ENCODE results near the gene ISLR. TPM values are rescaled to one million over a fixed set of nuclear protein-coding genes. Genes with fewer than 3 reads are reported as not detected.

The ISLR gene
- total RNA-seq, 3 donors from 2014 or later = 0.26 TPM; not detected in 2

DNA sequence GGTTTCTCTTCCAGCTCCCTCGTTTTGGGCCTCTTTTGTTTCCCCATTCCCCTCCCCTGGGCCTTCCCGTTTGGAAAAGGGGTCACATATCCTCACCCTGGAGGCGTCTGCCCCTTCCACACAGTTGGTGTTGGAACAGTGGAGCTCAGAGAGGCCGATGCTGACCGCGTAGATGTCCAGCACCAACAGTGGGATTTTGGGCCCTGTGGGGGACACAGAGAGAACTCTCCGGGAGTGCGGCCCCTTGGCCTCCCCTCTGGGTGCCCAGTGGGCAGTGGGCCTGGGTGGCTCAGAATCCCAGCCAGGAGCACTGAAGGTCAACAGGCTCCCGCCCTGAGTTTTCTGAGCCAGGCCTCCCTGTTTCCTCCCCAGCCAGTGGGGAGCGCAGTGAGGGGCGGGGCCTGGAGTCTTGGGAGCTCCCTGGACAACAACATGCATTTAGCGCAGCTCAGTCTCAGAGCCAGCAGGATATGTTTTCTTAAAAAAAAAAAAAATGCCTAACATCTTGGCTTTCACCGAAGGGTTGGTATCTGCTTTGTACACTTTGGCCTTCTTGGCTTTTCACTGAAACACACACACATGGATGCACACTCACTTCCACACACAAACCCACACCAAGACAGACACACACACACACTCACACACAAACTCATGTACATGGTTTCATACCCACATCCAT, 670 bp upstream of the ISLR start:
- Mint-ChIP-seq H3K27me3 (ENCODE audit: low read depth) (peaks cover 5% of the 10 kb centered on the region), H3K4me3 (no peak overlapping the region), H3K9me3 (no peaks in the 10 kb centered on the region), H3K4me1 (ENCODE audit: low read depth) (no peaks in the 10 kb centered on the region), H3K36me3 (ENCODE audit: insufficient read depth) (no peaks in the 10 kb centered on the region)
- no peak for DNase-seq
- no peak for ATAC-seq

DNA sequence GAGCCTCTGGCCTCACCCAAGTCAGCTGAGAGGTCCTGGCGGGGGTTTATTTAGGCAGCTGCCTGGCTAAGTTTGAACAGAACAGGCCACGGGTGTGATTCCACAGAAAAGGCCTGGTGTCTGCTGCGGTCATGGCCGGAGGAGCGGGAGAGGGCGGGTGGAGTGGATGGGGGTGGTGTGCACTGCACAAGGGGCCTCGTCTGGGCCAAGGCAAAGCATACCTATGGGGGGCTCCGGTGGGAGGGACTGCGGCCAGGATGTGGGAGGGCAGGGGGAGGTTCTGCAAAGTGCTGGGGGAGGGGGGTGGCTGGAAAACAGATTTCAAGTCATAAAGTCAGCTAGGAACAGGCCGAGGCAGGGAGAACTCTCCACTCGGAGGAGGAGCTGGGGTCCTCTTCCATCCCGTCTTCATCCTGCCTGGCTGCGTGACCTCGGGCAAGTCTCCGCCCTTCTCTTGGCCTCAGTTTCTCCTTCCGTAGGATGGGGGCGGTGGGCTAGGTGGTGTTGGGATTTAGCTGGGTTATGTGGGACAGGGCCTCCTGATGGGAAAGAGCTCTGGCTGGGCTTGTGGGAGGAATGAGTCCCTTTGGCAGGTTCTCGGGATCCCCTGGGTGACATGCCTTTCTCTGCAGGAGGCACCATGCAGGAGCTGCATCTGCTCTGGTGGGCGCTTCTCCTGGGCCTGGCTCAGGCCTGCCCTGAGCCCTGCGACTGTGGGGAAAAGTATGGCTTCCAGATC, 878 bp downstream of the ISLR start:
- no peak overlapping the region for H3K4me3 Mint-ChIP-seq
- ATAC-seq (no peak), DNase-seq (no peak)
- no peaks in the 10 kb centered on the region for H3K36me3 Mint-ChIP-seq (ENCODE audit: insufficient read depth)
- peaks cover 2% of the 10 kb centered on the region for H3K27me3 Mint-ChIP-seq (ENCODE audit: low read depth)
- no peaks in the 10 kb centered on the region for H3K4me1 Mint-ChIP-seq (ENCODE audit: low read depth)
- no peaks in the 10 kb centered on the region for H3K9me3 Mint-ChIP-seq

DNA sequence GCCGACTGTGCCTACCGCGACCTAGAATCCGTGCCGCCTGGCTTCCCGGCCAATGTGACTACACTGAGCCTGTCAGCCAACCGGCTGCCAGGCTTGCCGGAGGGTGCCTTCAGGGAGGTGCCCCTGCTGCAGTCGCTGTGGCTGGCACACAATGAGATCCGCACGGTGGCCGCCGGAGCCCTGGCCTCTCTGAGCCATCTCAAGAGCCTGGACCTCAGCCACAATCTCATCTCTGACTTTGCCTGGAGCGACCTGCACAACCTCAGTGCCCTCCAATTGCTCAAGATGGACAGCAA, 1.4 kb downstream of the ISLR start:
- Mint-ChIP-seq H3K27me3 (ENCODE audit: low read depth) (peaks cover 2% of the 10 kb centered on the region), H3K4me1 (ENCODE audit: low read depth) (no peaks in the 10 kb centered on the region), H3K9me3 (no peaks in the 10 kb centered on the region), H3K4me3 (no peak overlapping the region), H3K36me3 (ENCODE audit: insufficient read depth) (no peaks in the 10 kb centered on the region)
- DNase-seq (no peak), ATAC-seq (no peak)

DNA sequence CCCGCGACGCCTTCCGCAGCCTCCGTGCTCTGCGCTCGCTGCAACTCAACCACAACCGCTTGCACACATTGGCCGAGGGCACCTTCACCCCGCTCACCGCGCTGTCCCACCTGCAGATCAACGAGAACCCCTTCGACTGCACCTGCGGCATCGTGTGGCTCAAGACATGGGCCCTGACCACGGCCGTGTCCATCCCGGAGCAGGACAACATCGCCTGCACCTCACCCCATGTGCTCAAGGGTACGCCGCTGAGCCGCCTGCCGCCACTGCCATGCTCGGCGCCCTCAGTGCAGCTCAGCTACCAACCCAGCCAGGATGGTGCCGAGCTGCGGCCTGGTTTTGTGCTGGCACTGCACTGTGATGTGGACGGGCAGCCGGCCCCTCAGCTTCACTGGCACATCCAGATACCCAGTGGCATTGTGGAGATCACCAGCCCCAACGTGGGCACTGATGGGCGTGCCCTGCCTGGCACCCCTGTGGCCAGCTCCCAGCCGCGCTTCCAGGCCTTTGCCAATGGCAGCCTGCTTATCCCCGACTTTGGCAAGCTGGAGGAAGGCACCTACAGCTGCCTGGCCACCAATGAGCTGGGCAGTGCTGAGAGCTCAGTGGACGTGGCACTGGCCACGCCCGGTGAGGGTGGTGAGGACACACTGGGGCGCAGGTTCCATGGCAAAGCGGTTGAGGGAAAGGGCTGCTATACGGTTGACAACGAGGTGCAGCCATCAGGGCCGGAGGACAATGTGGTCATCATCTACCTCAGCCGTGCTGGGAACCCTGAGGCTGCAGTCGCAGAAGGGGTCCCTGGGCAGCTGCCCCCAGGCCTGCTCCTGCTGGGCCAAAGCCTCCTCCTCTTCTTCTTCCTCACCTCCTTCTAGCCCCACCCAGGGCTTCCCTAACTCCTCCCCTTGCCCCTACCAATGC, 2.0 kb downstream of the ISLR start:
- no peak for DNase-seq
- no peak overlapping the region for H3K4me3 Mint-ChIP-seq
- H3K4me1 Mint-ChIP-seq (ENCODE audit: low read depth) = no peaks in the 10 kb centered on the region
- H3K9me3 Mint-ChIP-seq = no peaks in the 10 kb centered on the region
- H3K36me3 Mint-ChIP-seq (ENCODE audit: insufficient read depth) = no peaks in the 10 kb centered on the region
- peaks cover 6% of the 10 kb centered on the region for H3K27me3 Mint-ChIP-seq (ENCODE audit: low read depth)
- no peak for ATAC-seq

DNA sequence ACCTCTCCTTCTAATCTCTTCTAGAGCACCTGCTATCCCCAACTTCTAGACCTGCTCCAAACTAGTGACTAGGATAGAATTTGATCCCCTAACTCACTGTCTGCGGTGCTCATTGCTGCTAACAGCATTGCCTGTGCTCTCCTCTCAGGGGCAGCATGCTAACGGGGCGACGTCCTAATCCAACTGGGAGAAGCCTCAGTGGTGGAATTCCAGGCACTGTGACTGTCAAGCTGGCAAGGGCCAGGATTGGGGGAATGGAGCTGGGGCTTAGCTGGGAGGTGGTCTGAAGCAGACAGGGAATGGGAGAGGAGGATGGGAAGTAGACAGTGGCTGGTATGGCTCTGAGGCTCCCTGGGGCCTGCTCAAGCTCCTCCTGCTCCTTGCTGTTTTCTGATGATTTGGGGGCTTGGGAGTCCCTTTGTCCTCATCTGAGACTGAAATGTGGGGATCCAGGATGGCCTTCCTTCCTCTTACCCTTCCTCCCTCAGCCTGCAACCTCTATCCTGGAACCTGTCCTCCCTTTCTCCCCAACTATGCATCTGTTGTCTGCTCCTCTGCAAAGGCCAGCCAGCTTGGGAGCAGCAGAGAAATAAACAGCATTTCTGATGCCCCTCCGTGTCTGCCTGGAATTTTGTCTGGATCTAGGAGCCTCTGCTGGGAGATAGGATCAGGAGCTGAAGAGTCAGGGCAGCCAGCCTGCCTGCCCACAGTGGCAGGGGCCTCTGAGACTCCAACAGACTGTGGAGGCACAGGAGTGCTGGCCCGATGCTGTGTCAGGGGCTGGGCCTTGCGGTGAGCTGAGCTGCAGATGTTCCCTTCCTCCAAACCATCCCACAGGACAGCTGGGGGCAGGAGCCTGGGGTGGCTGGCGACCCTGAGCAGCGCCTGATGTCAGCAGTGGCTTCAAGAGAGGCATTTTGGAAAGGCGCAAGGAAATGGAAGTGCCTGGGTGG, 3.0 kb downstream of the ISLR start:
- no peaks in the 10 kb centered on the region for H3K9me3 Mint-ChIP-seq
- no peaks in the 10 kb centered on the region for H3K36me3 Mint-ChIP-seq (ENCODE audit: insufficient read depth)
- ATAC-seq (no peak), DNase-seq (no peak)
- H3K4me1 Mint-ChIP-seq (ENCODE audit: low read depth) = no peaks in the 10 kb centered on the region
- H3K4me3 Mint-ChIP-seq = no peak overlapping the region
- peaks cover 6% of the 10 kb centered on the region for H3K27me3 Mint-ChIP-seq (ENCODE audit: low read depth)

DNA sequence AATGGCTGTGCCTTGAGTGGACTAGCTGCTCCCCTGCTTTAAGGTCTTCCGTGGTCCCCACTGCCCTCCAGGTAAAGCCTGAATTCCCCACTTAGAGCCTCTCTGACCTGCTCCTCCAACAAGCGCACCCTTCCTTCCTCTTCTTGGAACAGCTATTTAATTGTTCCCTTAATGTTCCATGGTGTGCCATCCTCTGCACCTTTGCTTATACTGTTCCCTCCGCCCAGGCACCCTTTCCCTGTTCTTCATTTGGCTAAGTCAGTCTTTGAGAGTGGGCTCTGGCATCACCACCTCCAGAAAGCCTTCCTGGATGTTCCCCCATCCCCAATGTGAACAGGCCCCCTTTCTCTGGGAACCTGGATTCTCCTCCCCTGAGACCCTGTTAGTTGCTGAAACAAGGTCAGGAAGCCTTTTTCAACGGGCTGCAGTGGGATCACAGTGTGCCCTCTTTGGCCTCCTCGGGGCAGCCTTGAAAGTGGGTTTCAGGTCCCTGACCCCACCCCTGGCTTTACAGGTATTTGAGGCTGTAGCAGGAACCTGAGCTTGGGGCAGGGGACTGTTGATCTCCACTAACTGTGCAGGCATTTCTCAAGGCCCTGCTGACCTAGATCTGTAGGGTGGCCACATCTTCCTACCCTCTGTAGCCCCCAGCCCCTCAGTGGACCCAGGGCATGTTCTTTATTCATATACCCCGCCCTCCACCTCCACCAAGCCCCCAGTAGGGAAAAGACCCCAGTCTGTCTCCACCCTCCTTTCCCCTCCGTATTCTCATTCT, 5.0 kb downstream of the ISLR start:
- Mint-ChIP-seq H3K27me3 (ENCODE audit: low read depth) (peaks cover 7% of the 10 kb centered on the region), H3K4me1 (ENCODE audit: low read depth) (no peaks in the 10 kb centered on the region), H3K36me3 (ENCODE audit: insufficient read depth) (no peaks in the 10 kb centered on the region), H3K4me3 (no peak overlapping the region), H3K9me3 (no peaks in the 10 kb centered on the region)
- ATAC-seq (no peak), DNase-seq (no peak)

DNA sequence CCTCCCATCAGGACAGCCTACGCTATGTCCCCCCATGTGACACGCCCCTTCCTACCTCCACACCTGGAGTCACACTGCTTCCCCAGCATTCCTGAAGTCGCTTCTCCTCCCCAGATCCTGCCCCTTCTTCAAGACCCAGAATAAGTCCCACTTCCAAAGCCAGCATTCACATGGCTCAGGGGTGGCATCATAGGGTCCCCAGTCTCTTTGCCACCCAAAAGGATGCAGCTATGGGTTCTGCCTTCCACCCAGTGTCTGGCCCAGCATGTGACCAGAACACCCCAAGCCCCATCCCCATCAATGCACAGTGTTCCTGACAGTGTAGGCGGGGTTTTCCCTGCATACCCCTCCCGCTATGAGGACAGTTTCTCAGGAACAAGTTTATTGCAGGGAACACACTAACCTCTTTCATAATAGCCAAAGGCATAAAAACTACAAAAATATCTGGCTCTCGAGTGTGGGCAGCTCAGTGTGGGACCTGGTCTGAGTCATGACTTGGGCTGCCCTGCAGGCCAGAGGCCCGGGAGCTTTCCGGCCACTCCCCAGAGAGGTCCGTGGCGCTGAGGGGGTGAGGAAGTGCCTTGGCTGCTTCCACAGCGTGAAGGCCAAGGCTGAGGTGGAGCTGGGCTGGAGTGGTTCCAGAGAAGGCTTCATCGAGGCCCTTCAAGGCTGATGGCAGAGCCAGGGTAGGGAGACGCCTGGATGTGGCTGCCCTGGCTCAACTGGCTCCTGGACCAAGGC, 5.8 kb downstream of the ISLR start:
- Mint-ChIP-seq H3K36me3 (ENCODE audit: insufficient read depth) (no peaks in the 10 kb centered on the region), H3K4me1 (ENCODE audit: low read depth) (no peaks in the 10 kb centered on the region), H3K27me3 (ENCODE audit: low read depth) (peaks cover 7% of the 10 kb centered on the region), H3K4me3 (no peak overlapping the region), H3K9me3 (no peaks in the 10 kb centered on the region)
- DNase-seq (no peak), ATAC-seq (no peak)

DNA sequence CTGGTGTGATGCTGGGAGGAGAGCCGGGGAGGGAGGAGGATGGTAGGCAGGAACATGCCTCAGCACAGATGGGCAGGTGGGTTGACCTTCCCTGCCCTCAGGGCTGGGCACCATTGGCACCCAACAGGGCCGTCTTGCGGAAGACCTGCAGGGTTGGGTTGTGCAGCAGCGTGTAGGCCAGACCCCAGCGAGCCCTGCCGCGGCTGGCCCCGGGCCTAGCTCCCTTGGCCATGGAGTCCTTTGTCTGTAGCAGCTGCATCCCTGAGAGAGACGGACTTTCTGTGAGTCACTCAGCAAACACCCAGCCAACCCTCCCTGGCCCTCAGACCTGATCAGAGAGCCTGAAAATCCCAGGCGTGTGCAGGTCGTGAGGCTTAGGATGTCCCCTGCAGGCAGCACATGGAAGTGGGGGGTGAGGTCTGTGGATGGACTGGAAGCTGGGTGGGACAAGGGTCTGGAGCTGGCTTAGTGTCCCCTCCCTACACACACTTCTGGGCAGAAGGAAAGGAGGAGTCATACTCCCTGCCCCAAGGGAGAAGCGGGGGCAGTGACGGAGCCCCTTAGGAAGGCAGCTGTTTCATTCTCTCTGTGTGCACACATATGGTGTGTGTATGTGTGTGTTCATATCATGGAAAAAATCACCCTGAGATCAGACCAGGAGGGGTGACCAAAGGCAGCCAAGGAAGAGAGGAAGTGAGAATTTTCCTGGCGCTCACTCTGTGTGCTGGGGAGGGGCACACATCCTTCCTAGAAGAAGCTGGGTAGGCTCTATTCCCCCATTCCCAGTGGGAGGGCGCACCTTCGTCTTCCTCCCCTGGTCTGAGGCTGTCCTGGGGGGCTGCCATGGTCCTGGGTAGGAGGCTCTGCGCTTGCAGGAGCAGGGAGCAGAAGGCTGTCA, 6.7 kb downstream of the ISLR start:
- no peaks in the 10 kb centered on the region for H3K9me3 Mint-ChIP-seq
- H3K36me3 Mint-ChIP-seq (ENCODE audit: insufficient read depth) = no peaks in the 10 kb centered on the region
- H3K4me1 Mint-ChIP-seq (ENCODE audit: low read depth) = no peaks in the 10 kb centered on the region
- ATAC-seq (no peak), DNase-seq (no peak)
- no peak overlapping the region for H3K4me3 Mint-ChIP-seq
- H3K27me3 Mint-ChIP-seq (ENCODE audit: low read depth) = peaks cover 7% of the 10 kb centered on the region

DNA sequence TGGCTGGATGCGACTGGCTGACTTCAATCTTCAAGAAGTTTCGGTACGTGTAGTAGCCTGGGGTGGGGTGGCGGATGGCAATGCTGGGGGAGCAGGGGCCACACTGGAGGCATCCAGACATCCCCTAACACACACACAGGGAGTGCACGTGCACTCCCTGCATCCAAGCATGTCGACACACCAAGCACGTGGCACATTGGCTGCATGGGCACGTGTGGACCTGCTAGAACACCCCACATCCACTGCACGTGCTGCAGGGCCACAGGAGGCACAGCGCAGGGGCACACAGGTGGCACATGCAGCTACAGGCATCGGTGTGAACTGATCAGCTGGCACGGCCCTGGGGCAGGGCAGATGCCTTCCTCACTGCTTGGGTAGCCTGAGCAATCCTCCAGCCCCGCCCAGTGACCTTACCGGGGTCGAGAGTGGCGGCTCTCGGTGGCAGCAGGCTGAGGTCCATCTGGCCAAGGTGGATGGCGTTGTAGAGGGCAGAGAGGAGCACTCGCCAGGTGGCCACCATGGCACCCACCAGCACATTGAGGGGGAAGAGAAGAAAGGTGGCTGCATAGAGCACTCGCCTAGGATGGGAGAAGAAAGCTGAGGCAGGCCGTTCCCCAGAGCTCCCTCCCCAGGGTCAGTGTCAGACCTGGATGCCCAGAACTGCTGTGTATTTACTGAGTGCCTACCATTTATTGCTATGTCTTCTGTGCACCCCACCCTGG, 7.5 kb downstream of the ISLR start:
- H3K27me3 Mint-ChIP-seq (ENCODE audit: low read depth) = peaks cover 7% of the 10 kb centered on the region
- H3K36me3 Mint-ChIP-seq (ENCODE audit: insufficient read depth) = no peaks in the 10 kb centered on the region
- H3K9me3 Mint-ChIP-seq = no peaks in the 10 kb centered on the region
- no peak overlapping the region for H3K4me3 Mint-ChIP-seq
- no peaks in the 10 kb centered on the region for H3K4me1 Mint-ChIP-seq (ENCODE audit: low read depth)
- no peak for ATAC-seq
- DNase-seq = no peak

DNA sequence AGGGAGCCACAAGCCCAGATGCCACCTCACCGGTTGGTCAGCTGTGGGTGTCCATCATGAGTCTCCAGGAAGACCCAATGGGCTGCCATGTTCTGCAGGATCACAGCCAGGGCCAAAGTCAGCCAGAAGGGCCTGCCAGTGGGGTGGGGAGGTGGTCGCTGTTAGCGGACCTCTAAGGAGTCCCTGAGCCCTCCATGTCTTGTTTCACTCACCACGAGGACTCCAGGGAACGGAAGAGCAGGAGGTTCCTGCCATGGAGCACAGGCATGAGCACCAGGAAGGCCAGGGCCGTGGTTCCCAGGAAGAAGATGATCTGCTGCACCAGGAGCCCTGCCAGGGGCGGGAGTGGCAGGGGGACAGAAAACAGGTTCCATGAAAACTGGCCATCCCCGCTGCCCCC, 8.6 kb downstream of the ISLR start:
- H3K4me3 Mint-ChIP-seq = no peak overlapping the region
- peaks cover 7% of the 10 kb centered on the region for H3K27me3 Mint-ChIP-seq (ENCODE audit: low read depth)
- H3K9me3 Mint-ChIP-seq = no peaks in the 10 kb centered on the region
- no peak for ATAC-seq
- H3K4me1 Mint-ChIP-seq (ENCODE audit: low read depth) = no peaks in the 10 kb centered on the region
- H3K36me3 Mint-ChIP-seq (ENCODE audit: insufficient read depth) = no peaks in the 10 kb centered on the region
- DNase-seq = no peak

DNA sequence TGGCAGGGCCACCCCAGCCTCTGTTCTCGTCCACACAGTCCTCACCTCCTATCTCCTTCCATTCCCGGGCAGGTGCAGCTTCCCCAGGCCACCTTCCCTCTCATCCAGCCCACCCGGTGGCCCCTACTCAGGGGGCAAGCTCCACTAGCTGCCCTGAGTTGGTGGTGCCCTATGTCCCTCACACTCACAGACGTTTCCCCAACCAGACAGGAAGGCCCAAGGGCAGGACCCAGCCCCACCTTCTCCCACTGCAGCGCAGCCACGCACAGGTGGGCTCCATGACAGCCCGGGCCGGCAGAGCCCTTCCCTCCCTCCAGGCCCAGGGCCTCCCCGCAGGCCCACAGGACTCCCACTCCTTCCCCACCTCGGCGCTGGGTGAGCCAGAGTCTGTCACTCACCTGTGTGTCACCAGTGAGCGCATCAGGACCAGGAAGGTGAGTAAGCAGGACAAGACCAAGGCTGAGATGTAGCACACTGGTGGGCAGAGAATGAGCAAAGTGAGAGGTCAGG, 11.1 kb downstream of the ISLR start:
- no peak overlapping the region for H3K4me3 Mint-ChIP-seq

More for the DNA sequence above, 11.1 kb downstream of the ISLR start:
- H3K36me3 Mint-ChIP-seq (ENCODE audit: insufficient read depth) = no peaks in the 10 kb centered on the region
- H3K9me3 Mint-ChIP-seq = no peaks in the 10 kb centered on the region
- ATAC-seq = peak; percentile 24 to 40
- DNase-seq = no peak
- peaks cover 5% of the 10 kb centered on the region for H3K27me3 Mint-ChIP-seq (ENCODE audit: low read depth)
- no peaks in the 10 kb centered on the region for H3K4me1 Mint-ChIP-seq (ENCODE audit: low read depth)

Data from activated T-cell treated with anti-CD3 and anti-CD28 coated beads, Interleukin-2, amount 50 U/mL, for 4 hours (primary cell).